ENCODE results near the gene MCFD2. TPM values are rescaled to one million over a fixed set of nuclear protein-coding genes. Genes with fewer than 3 reads are reported as not detected.
A peak's percentile ranks its signal among the peaks of the same experiment; 100 is the strongest.

The MCFD2 gene
- total RNA-seq, 2 experiments from 2014 or later, result 55.7 to 75.2 TPM

DNA sequence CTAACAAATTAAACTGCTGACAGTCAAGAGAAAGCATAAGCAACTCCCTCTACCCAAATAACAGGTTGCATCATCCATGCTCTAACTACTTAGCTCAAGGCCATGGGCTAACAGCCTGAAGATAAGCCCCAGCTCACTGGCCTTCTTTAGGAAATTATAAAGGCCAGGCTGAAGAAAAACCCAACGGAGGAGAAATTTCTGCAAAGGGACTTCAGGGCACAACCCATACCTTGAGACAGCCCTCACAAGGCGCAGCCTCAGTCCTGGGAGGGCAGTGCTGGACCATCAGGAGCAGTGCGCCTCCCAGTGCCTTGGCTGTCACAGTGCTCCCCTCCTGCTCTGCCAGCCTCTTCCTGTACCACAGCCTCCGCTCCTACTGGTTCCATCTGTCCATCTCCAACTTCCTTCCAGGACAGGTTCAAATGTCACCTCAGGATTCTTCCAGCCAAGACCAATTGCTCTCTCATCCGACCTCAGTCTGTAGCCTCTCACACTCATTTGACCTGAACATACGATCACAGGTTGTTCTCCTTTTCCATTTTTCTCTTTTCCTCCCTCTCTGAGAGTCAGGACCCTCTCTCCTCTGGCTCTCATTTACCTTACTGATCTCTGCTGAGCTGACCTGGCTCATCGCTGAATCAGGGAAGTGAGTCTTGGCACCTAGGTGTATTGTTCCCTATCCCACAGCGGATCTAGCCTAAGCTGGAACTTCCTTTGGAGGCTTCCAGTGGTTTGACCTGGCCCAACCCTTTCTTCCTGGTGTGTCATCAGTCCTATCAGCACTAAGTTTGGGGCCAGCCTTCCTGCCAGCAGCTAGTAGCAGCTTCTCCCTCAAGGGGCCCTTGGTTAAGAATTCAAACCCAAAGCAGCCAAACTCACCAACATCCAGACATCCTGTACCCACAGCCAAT lies 1.9 kb downstream of the MCFD2 start:
- Histone ChIP-seq H3K4me1 (ENCODE audit: insufficient read depth, low read length, poor library complexity, severe bottlenecking) (peaks cover 38% of the 10 kb centered on the region), H3K27ac (ENCODE audit: low read depth, low read length, poor library complexity, severe bottlenecking) (no peak overlapping the region), H3K9me2 (ENCODE audit: insufficient read depth, low read length) (no peaks in the 10 kb centered on the region), H4K20me1 (ENCODE audit: insufficient read depth, low read length) (peaks cover 12% of the 10 kb centered on the region; the same call in 1 of the 2 replicates), H3K9me3 (ENCODE audit: low read length) (no peaks in the 10 kb centered on the region), H3K4me2 (ENCODE audit: low read length) (peak overlapping the region; percentile 88), H3K79me2 (ENCODE audit: insufficient read depth, low read depth, low read length) (peaks cover 71% of the 10 kb centered on the region), H3K36me3 (ENCODE audit: insufficient read depth, low read length) (peaks cover 42% of the 10 kb centered on the region), H3K4me3 (ENCODE audit: low read depth, low read length, poor library complexity, severe bottlenecking) (peak overlapping the region; percentile 84), H2AFZ (ENCODE audit: low read length) (no peak overlapping the region)
- BruUV-seq (replicated peaks), result TSS peak; percentile 54
- no peak for DNase-seq (ENCODE audit: low spot score)
- POLR2A ChIA-PET, result no interaction called here
- intact Hi-C loops (cut with micrococcal nuclease; ENCODE audit: unreplicated experiment), result no loop called here
- TF ChIP-seq, protein P1, sequence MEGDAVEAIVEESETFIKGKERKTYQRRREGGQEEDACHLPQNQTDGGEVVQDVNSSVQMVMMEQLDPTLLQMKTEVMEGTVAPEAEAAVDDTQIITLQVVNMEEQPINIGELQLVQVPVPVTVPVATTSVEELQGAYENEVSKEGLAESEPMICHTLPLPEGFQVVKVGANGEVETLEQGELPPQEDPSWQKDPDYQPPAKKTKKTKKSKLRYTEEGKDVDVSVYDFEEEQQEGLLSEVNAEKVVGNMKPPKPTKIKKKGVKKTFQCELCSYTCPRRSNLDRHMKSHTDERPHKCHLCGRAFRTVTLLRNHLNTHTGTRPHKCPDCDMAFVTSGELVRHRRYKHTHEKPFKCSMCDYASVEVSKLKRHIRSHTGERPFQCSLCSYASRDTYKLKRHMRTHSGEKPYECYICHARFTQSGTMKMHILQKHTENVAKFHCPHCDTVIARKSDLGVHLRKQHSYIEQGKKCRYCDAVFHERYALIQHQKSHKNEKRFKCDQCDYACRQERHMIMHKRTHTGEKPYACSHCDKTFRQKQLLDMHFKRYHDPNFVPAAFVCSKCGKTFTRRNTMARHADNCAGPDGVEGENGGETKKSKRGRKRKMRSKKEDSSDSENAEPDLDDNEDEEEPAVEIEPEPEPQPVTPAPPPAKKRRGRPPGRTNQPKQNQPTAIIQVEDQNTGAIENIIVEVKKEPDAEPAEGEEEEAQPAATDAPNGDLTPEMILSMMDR (conservative IDR thresholded peaks at IDR 0.05; ENCODE audit: low read length), result peak; percentile 44
- no peak for TF ChIP-seq EZH2phosphoT487 (IDR thresholded peaks at IDR 0.05; ENCODE audit: borderline replicate concordance, low read depth, low read length)
- CTCF ChIA-PET (ENCODE audit: unreplicated experiment), result no interaction called here

GRCh38 chr2:46909771-46910419 lies 5.7 kb downstream of the MCFD2 start:
- H3K4me2 ChIP-seq (ENCODE audit: low read length), result no peak overlapping the region
- intact Hi-C loops (cut with micrococcal nuclease; ENCODE audit: unreplicated experiment), result no loop called here
- DNase-seq (ENCODE audit: low spot score), result no peak

More at GRCh38 chr2:46909771-46910419, 5.7 kb downstream of the MCFD2 start:
- peaks cover 81% of the 10 kb centered on the region for H3K36me3 ChIP-seq (ENCODE audit: insufficient read depth, low read length)
- H3K9me3 ChIP-seq (ENCODE audit: low read length), result no peaks in the 10 kb centered on the region
- CTCF ChIA-PET (ENCODE audit: unreplicated experiment), result no interaction called here
- BruUV-seq (replicated peaks), result no TSS peak
- peaks cover 5% of the 10 kb centered on the region; the same call in 1 of the 2 replicates for H4K20me1 ChIP-seq (ENCODE audit: insufficient read depth, low read length)
- POLR2A ChIA-PET, result no interaction called here
- TF ChIP-seq, protein P1 (conservative IDR thresholded peaks at IDR 0.05; ENCODE audit: low read length), result no peak
- TF ChIP-seq EZH2phosphoT487 (IDR thresholded peaks at IDR 0.05; ENCODE audit: borderline replicate concordance, low read depth, low read length), result no peak
- no peaks in the 10 kb centered on the region for H3K9me2 ChIP-seq (ENCODE audit: insufficient read depth, low read length)
- H3K4me3 ChIP-seq (ENCODE audit: low read depth, low read length, poor library complexity, severe bottlenecking), result no peak overlapping the region
- peaks cover 37% of the 10 kb centered on the region for H3K79me2 ChIP-seq (ENCODE audit: insufficient read depth, low read depth, low read length)
- H2AFZ ChIP-seq (ENCODE audit: low read length), result no peak overlapping the region
- H3K27ac ChIP-seq (ENCODE audit: low read depth, low read length, poor library complexity, severe bottlenecking), result no peak overlapping the region
- peaks cover 16% of the 10 kb centered on the region for H3K4me1 ChIP-seq (ENCODE audit: insufficient read depth, low read length, poor library complexity, severe bottlenecking)
